Fibroblast of lung (primary cell): ENCODE measurements around the gene NOP9.

ENCODE experiments used
- EZH2 ChIP-seq: IDR thresholded peaks from 2 replicates; pipeline ENCODE4 v1.5.1; 2012; ENCODE audit warnings: low read length, control low read depth, mild to moderate bottlenecking; ENCODE audit errors: missing control alignments
- TF ChIP-seq, protein P1 (sequence below), 2 donors: IDR thresholded peaks in 1 of 2; conservative IDR thresholded peaks in 1 of 2; 1 replicate in 1 of 2; 2 replicates in 1 of 2; pipeline ENCODE4 v1.5.1; 2011 to 2012; ENCODE audit warnings: low read length in 2 of 2, control low read depth in 1 of 2, inconsistent platforms in 1 of 2, low read depth in 1 of 2, mild to moderate bottlenecking in 1 of 2

DNA sequence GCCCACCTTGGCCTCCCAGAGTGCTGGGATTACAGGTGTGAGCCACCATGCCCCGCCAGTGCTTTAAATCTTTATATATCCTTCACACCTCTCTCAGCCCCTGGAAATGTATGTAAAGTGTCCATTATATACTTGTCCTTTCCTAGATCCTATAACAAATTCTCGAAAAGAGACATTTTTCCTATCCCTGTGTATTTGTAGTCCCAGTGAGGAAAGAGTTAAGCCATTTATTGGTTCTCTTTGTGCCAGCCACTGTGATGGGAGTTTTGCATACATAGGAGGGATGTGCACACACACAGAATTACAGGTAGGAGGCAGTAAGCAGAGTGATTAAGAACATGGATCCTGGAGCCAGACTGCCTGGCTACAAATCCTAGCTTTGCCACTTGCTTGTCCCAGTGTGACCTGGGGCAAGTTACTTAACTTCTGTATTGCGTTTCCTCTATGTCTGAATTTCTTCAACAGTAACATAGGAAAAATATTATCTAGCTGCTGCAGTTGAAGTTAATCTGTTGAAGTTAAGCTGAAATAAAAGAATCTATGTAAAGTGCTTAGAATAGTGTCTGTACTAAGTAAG is 26.1 kb upstream of the NOP9 start:
- TF ChIP-seq, protein P1, sequence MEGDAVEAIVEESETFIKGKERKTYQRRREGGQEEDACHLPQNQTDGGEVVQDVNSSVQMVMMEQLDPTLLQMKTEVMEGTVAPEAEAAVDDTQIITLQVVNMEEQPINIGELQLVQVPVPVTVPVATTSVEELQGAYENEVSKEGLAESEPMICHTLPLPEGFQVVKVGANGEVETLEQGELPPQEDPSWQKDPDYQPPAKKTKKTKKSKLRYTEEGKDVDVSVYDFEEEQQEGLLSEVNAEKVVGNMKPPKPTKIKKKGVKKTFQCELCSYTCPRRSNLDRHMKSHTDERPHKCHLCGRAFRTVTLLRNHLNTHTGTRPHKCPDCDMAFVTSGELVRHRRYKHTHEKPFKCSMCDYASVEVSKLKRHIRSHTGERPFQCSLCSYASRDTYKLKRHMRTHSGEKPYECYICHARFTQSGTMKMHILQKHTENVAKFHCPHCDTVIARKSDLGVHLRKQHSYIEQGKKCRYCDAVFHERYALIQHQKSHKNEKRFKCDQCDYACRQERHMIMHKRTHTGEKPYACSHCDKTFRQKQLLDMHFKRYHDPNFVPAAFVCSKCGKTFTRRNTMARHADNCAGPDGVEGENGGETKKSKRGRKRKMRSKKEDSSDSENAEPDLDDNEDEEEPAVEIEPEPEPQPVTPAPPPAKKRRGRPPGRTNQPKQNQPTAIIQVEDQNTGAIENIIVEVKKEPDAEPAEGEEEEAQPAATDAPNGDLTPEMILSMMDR (conservative IDR thresholded peaks at IDR 0.05 in 1 of 2, IDR thresholded peaks at IDR 0.05 in 1 of 2; ENCODE audit: low read depth in 1 of 2, low read length in 2 of 2) = peak in 1 of 2 donors; percentile 1
- TF ChIP-seq EZH2 = no peak
